ENCODE data around the gene PSMC6.

DNA sequence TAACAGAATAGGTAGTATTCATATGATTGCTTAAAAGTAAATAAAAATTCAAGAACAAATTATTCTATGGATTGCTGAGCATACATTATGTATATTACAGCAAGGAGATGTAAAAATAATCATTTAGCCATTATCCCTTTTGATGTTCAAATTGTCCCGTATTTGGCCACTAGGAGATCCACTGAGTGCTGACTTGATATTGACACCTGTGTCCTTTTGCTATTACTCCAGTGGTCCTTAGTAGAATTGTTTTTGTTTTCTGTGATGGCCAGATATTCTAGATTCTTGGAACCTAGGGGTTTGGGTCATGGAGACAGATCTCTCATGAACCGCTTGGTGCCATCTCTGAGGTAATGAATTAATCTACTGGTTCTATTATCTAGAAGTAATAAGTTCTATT lies 28.4 kb upstream of the PSMC6 start:
- TF ChIP-seq, protein P1, sequence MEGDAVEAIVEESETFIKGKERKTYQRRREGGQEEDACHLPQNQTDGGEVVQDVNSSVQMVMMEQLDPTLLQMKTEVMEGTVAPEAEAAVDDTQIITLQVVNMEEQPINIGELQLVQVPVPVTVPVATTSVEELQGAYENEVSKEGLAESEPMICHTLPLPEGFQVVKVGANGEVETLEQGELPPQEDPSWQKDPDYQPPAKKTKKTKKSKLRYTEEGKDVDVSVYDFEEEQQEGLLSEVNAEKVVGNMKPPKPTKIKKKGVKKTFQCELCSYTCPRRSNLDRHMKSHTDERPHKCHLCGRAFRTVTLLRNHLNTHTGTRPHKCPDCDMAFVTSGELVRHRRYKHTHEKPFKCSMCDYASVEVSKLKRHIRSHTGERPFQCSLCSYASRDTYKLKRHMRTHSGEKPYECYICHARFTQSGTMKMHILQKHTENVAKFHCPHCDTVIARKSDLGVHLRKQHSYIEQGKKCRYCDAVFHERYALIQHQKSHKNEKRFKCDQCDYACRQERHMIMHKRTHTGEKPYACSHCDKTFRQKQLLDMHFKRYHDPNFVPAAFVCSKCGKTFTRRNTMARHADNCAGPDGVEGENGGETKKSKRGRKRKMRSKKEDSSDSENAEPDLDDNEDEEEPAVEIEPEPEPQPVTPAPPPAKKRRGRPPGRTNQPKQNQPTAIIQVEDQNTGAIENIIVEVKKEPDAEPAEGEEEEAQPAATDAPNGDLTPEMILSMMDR (IDR thresholded peaks at IDR 0.05), result peak in 1 of 6 experiments; percentile 35
- no peak for TF ChIP-seq POLR2A (IDR thresholded peaks at IDR 0.05)
